DOHH2 (cell line): Measurements from ENCODE around the gene ALDH18A1.

Experiments used
- H3F3A ChIP-seq: fragments of 200-600 bp; sonication (generic), shearing (Covaris generic); 2 replicates; pipeline ENCODE4 v1.6.0; 2016; ENCODE audit warnings: antibody characterized with exemption, mild to moderate bottlenecking; ENCODE audit not compliant: control insufficient read depth, insufficient read depth
- H3K27ac ChIP-seq: fragments of 200-600 bp; sonication (generic); 2 replicates; pipeline ENCODE4 v1.5.1; 2014; ENCODE audit warnings: low read depth, mild to moderate bottlenecking, low read length, moderate library complexity
- H3K27me3 ChIP-seq: fragments of 200-600 bp; sonication (generic); 2 replicates; pipeline ENCODE4 v1.6.1; 2014; ENCODE audit warnings: mild to moderate bottlenecking, low read length, mixed read lengths; ENCODE audit not compliant: control insufficient read depth
- H3K36me3 ChIP-seq: fragments of 200-600 bp; sonication (generic); 2 replicates; pipeline ENCODE4 v1.6.1; 2014; ENCODE audit warnings: mild to moderate bottlenecking, low read length, moderate library complexity, mixed read lengths; ENCODE audit not compliant: control insufficient read depth
- H3K4me1 ChIP-seq: fragments of 200-600 bp; sonication (generic); 2 replicates; pipeline ENCODE4 v1.6.1; 2014; ENCODE audit warnings: mild to moderate bottlenecking, low read length, mixed read lengths; ENCODE audit not compliant: control insufficient read depth
- H3K4me2 ChIP-seq: fragments of 200-600 bp; sonication (generic); 2 replicates; pipeline ENCODE4 v1.6.0; 2014; ENCODE audit warnings: mild to moderate bottlenecking, low read length, moderate library complexity
- H3K4me3 ChIP-seq: fragments of 200-600 bp; sonication (generic); 2 replicates; pipeline ENCODE4 v1.5.1; 2014; ENCODE audit warnings: mild to moderate bottlenecking, low read length, mixed read lengths
- H3K79me2 ChIP-seq: fragments of 200-600 bp; sonication (generic); 2 replicates; pipeline ENCODE4 v1.6.1; 2014; ENCODE audit warnings: mild to moderate bottlenecking, low read length, mixed read lengths; ENCODE audit not compliant: control insufficient read depth
- H3K9me2 ChIP-seq: fragments of 200-600 bp; sonication (generic); replicated peaks from 2 replicates; pipeline ENCODE4 v1.6.1; 2014; ENCODE audit warnings: mild to moderate bottlenecking, low read length, mixed read lengths; ENCODE audit not compliant: control insufficient read depth
- H3K9me3 ChIP-seq: fragments of 200-600 bp; sonication (generic); 2 replicates; pipeline ENCODE4 v1.6.1; 2014; ENCODE audit warnings: antibody characterized with exemption, low read length, mixed read lengths; ENCODE audit not compliant: control insufficient read depth, insufficient read depth
- H4K20me1 ChIP-seq: fragments of 200-600 bp; sonication (generic); 2 replicates; pipeline ENCODE4 v1.6.0; 2014; ENCODE audit warnings: low read depth, mild to moderate bottlenecking, antibody characterized with exemption, low read length, moderate library complexity; ENCODE audit not compliant: control insufficient read depth, insufficient read depth
- CTCF ChIP-seq: fragments of 200-600 bp; sonication (generic); IDR thresholded peaks from one replicate; pipeline ENCODE4 v1.5.1; 2014; ENCODE audit warnings: antibody characterized with exemption, mild to moderate bottlenecking, low read depth, low read length; ENCODE audit not compliant: poor library complexity, severe bottlenecking
- EZH2phosphoT487 ChIP-seq: fragments of 200-600 bp; sonication (generic); IDR thresholded peaks from 2 replicates; pipeline ENCODE4 v1.6.1; 2017; ENCODE audit warnings: borderline replicate concordance, mild to moderate bottlenecking, antibody characterized with exemption, low read length, moderate library complexity, mixed read lengths

Gene ALDH18A1

DNA sequence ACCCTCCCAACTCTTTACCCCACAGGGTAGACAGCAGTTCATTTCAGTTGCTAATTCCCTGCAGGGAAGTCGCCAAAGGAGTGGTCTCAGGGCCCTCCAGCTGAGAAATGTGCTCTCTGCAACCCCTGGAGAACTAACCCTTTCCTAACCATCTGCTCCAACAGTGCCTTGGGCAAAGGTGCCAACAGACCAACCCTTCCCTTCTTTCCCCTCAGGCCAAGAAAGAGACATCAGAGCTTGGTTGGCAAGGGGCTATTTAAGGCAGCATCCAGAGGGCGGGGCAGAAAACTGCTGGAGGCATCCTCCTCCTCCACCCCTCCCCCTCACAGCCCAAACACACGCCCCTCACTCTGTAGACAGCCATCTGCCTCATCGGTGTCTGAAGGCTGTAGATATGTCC lies 97.0 kb downstream of the ALDH18A1 start:
- peaks cover 48% of the 10 kb centered on the region for H3K27me3 ChIP-seq
- H3K36me3 ChIP-seq = no peaks in the 10 kb centered on the region
- H3K79me2 ChIP-seq = no peaks in the 10 kb centered on the region
- no peaks in the 10 kb centered on the region for H4K20me1 ChIP-seq
- no peaks in the 10 kb centered on the region for H3F3A ChIP-seq
- peaks cover 14% of the 10 kb centered on the region for H3K4me1 ChIP-seq
- H3K4me2 ChIP-seq = no peak overlapping the region
- no peak overlapping the region for H3K4me3 ChIP-seq
- H3K9me3 ChIP-seq = no peaks in the 10 kb centered on the region
- H3K27ac ChIP-seq = no peak overlapping the region
- no peaks in the 10 kb centered on the region for H3K9me2 ChIP-seq
- TF ChIP-seq CTCF = no peak
- no peak for TF ChIP-seq EZH2phosphoT487

GRCh38 chr10:95558593-95559320 lies 97.8 kb downstream of the ALDH18A1 start:
- Histone ChIP-seq H3K4me3 (no peak overlapping the region), H3K9me3 (no peaks in the 10 kb centered on the region), H3K27ac (no peak overlapping the region), H3K9me2 (no peaks in the 10 kb centered on the region), H3K4me2 (no peak overlapping the region), H3K27me3 (peaks cover 48% of the 10 kb centered on the region), H3F3A (no peaks in the 10 kb centered on the region), H3K36me3 (no peaks in the 10 kb centered on the region), H3K79me2 (no peaks in the 10 kb centered on the region), H4K20me1 (no peaks in the 10 kb centered on the region), H3K4me1 (peaks cover 14% of the 10 kb centered on the region)
- TF ChIP-seq CTCF (no peak), EZH2phosphoT487 (no peak)

- Histone ChIP-seq H3K79me2 (no peaks in the 10 kb centered on the region), H3K27me3 (peaks cover 45% of the 10 kb centered on the region), H3K27ac (no peak overlapping the region), H3K9me2 (no peaks in the 10 kb centered on the region), H3K4me2 (no peak overlapping the region), H4K20me1 (no peaks in the 10 kb centered on the region), H3K4me3 (no peak overlapping the region), H3F3A (no peaks in the 10 kb centered on the region), H3K9me3 (no peaks in the 10 kb centered on the region), H3K4me1 (peaks cover 14% of the 10 kb centered on the region), H3K36me3 (no peaks in the 10 kb centered on the region)
- TF ChIP-seq CTCF = no peak
- no peak for TF ChIP-seq EZH2phosphoT487
Observed at GRCh38 chr10:95556994-95557767, 99.3 kb downstream of the ALDH18A1 start.
